ENCODE data around the gene SPR. TPM values are rescaled to one million over a fixed set of nuclear protein-coding genes. Genes with fewer than 3 reads are reported as not detected.

Gene SPR
- total and polyA plus RNA-seq, 2 donors (not counting 1 experiment from before 2014, with no cell fraction given): 9.4 to 23.3 TPM

DNA sequence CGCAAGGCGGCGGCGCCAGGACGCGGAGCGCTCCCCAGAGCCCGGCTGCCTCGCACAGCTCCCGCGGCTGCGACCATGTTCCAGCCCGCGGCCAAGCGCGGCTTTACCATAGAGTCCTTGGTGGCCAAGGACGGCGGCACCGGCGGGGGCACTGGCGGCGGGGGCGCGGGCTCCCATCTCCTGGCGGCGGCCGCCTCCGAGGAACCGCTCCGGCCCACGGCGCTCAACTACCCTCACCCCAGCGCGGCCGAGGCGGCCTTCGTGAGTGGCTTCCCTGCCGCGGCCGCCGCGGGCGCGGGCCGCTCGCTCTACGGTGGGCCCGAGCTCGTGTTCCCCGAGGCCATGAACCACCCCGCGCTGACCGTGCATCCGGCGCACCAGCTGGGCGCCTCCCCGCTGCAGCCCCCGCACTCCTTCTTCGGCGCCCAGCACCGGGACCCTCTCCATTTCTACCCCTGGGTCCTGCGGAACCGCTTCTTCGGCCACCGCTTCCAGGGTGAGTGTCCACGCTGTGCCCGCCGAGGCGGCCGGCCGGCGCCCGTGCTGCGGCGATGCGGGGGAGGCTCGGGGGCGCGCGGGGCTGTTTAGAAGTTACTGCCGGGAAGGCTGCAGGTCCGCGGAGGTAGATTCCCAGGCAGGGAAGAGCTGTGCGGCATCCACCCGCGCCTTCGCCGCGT is 30.8 kb downstream of the SPR start:
- H3K4me2 ChIP-seq (ENCODE audit: extremely low read depth, insufficient read depth, low read length): no peak overlapping the region
- H3K27ac ChIP-seq (ENCODE audit: insufficient read depth, low read length): no peak overlapping the region
- TF ChIP-seq EZH2 (IDR thresholded peaks at IDR 0.05; ENCODE audit: low read length, missing control alignments): no peak
- no peak for TF ChIP-seq CTCF (conservative IDR thresholded peaks at IDR 0.05 in 1 of 2, IDR thresholded peaks at IDR 0.05 in 1 of 2; ENCODE audit: low read depth in 1 of 2, low read length in 2 of 2)
- H3K9me3 ChIP-seq (ENCODE audit: control insufficient read depth, insufficient read depth, low read depth, low read length): no peaks in the 10 kb centered on the region
- no peak for DNase-seq (ENCODE audit: low read depth in 2 of 2)
- no peaks in the 10 kb centered on the region for H3K4me1 ChIP-seq (ENCODE audit: control insufficient read depth, extremely low read depth, insufficient read depth, low read length)
- H2AFZ ChIP-seq (ENCODE audit: low read length): no peak overlapping the region
- peaks cover 93% of the 10 kb centered on the region for H3K27me3 ChIP-seq (ENCODE audit: control insufficient read depth, insufficient read depth, low read length)
- H3K4me3 ChIP-seq (replicated peaks in 1 of 4; ENCODE audit: control extremely low read depth in 1 of 4, insufficient read depth in 1 of 4, low read depth in 3 of 4, low read length in 4 of 4): no peak overlapping the region
- H3K79me2 ChIP-seq (ENCODE audit: control insufficient read depth, insufficient read depth, low read length): no peaks in the 10 kb centered on the region
- no peak overlapping the region for H3K9ac ChIP-seq (ENCODE audit: insufficient read depth, low read length)
- no peaks in the 10 kb centered on the region for H4K20me1 ChIP-seq (ENCODE audit: control insufficient read depth, extremely low read depth, insufficient read depth, low read length)
- no peaks in the 10 kb centered on the region for H3K36me3 ChIP-seq (ENCODE audit: control insufficient read depth, insufficient read depth, low read length)

GRCh38 chr2:72919414-72920317 is 32.5 kb downstream of the SPR start:
- Histone ChIP-seq H4K20me1 (ENCODE audit: control insufficient read depth, extremely low read depth, insufficient read depth, low read length) (no peaks in the 10 kb centered on the region), H2AFZ (ENCODE audit: low read length) (no peak overlapping the region), H3K27ac (ENCODE audit: insufficient read depth, low read length) (no peak overlapping the region), H3K36me3 (ENCODE audit: control insufficient read depth, insufficient read depth, low read length) (no peaks in the 10 kb centered on the region), H3K9me3 (ENCODE audit: control insufficient read depth, insufficient read depth, low read depth, low read length) (no peaks in the 10 kb centered on the region), H3K4me1 (ENCODE audit: control insufficient read depth, extremely low read depth, insufficient read depth, low read length) (no peaks in the 10 kb centered on the region), H3K79me2 (ENCODE audit: control insufficient read depth, insufficient read depth, low read length) (no peaks in the 10 kb centered on the region), H3K4me3 (replicated peaks in 1 of 4; ENCODE audit: control extremely low read depth in 1 of 4, insufficient read depth in 1 of 4, low read depth in 3 of 4, low read length in 4 of 4) (no peak overlapping the region), H3K27me3 (ENCODE audit: control insufficient read depth, insufficient read depth, low read length) (peaks cover 93% of the 10 kb centered on the region), H3K4me2 (ENCODE audit: extremely low read depth, insufficient read depth, low read length) (peak overlapping the region; percentile 64), H3K9ac (ENCODE audit: insufficient read depth, low read length) (no peak overlapping the region)
- TF ChIP-seq CTCF (conservative IDR thresholded peaks at IDR 0.05 in 1 of 2, IDR thresholded peaks at IDR 0.05 in 1 of 2; ENCODE audit: low read depth in 1 of 2, low read length in 2 of 2) (no peak), EZH2 (IDR thresholded peaks at IDR 0.05; ENCODE audit: low read length, missing control alignments) (no peak)
- peak in 1 of 2 donors; percentile 22 for DNase-seq (ENCODE audit: low read depth in 2 of 2)

DNA sequence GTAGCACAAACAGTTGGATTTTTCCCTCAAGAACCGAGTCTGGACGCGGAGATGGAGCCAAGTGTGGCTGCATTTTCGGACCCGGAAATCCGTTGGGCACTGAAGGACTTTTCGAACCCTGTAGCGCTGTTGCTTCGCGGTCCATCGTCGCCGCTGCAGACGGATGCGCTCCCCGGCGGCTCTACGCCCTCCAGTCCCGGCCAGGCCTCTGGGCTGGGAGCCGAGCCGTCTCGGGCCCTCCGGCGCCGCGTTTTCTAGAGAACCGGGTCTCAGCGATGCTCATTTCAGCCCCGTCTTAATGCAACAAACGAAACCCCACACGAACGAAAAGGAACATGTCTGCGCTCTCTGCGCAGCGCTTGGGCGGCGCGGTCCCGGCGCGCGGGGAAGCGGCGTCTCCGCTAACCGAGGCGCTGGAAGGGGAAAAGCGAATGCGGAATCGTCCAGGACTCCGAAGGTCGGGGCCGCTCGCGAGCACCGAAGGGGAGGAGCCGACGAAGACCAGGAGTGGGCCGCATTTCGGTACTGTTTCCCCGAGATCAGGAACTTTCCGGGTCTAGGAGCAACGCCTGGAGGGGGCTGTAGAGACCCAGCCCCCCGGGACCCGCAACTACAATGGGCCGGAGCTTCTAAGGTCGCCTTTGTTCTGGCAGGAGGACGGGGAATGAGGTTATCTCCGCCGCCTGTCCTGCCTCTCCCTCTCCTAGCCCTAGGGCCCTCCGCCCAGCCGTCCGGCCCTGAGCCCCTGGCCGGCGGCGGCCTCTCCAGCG is 33.3 kb downstream of the SPR start:
- H3K36me3 ChIP-seq (ENCODE audit: control insufficient read depth, insufficient read depth, low read length): no peaks in the 10 kb centered on the region
- H3K4me3 ChIP-seq (replicated peaks in 1 of 4; ENCODE audit: control extremely low read depth in 1 of 4, insufficient read depth in 1 of 4, low read depth in 3 of 4, low read length in 4 of 4): peak overlapping the region in 2 of 4 experiments; percentile 4 to 17
- no peaks in the 10 kb centered on the region for H3K79me2 ChIP-seq (ENCODE audit: control insufficient read depth, insufficient read depth, low read length)
- DNase-seq (ENCODE audit: low read depth in 2 of 2): peak; percentile 32 to 33
- H3K4me2 ChIP-seq (ENCODE audit: extremely low read depth, insufficient read depth, low read length): peak overlapping the region; percentile 64
- no peaks in the 10 kb centered on the region for H4K20me1 ChIP-seq (ENCODE audit: control insufficient read depth, extremely low read depth, insufficient read depth, low read length)
- no peak overlapping the region for H3K9ac ChIP-seq (ENCODE audit: insufficient read depth, low read length)
- peaks cover 93% of the 10 kb centered on the region for H3K27me3 ChIP-seq (ENCODE audit: control insufficient read depth, insufficient read depth, low read length)
- H3K9me3 ChIP-seq (ENCODE audit: control insufficient read depth, insufficient read depth, low read depth, low read length): no peaks in the 10 kb centered on the region
- no peak overlapping the region for H3K27ac ChIP-seq (ENCODE audit: insufficient read depth, low read length)
- no peak overlapping the region for H2AFZ ChIP-seq (ENCODE audit: low read length)
- H3K4me1 ChIP-seq (ENCODE audit: control insufficient read depth, extremely low read depth, insufficient read depth, low read length): no peaks in the 10 kb centered on the region
- no peak for TF ChIP-seq CTCF (conservative IDR thresholded peaks at IDR 0.05 in 1 of 2, IDR thresholded peaks at IDR 0.05 in 1 of 2; ENCODE audit: low read depth in 1 of 2, low read length in 2 of 2)
- TF ChIP-seq EZH2 (IDR thresholded peaks at IDR 0.05; ENCODE audit: low read length, missing control alignments): peak; percentile 99

Measured in fibroblast of lung (primary cell).